Erythroblast (primary cell): ENCODE results near the gene LYRM9.

Source experiments
- GATA1 ChIP-seq: IDR thresholded peaks from 2 replicates; pipeline ENCODE4 v1.6.1; 2011; ENCODE audit warnings: low read depth, mild to moderate bottlenecking, control low read depth, low read length, moderate library complexity
- POLR2A ChIP-seq: IDR thresholded peaks from 2 replicates; pipeline ENCODE4 v1.6.1; 2011; ENCODE audit warnings: mild to moderate bottlenecking, low read length

GRCh38 chr17:27873746-27874145 lies 19.4 kb downstream of the LYRM9 start:
- TF ChIP-seq POLR2A (no peak), GATA1 (no peak)
